GM18867 (cell line): ENCODE results near the gene ADGRA1.

ENCODE experiments used
- ATAC-seq: cut with Tn5 transposase; IDR thresholded peaks from one replicate; pipeline ENCODE4 v1.9.1; 2021; ENCODE audit warnings: mild to moderate bottlenecking, moderate library complexity; ENCODE audit not compliant: unreplicated experiment

ADGRA1 gene

DNA sequence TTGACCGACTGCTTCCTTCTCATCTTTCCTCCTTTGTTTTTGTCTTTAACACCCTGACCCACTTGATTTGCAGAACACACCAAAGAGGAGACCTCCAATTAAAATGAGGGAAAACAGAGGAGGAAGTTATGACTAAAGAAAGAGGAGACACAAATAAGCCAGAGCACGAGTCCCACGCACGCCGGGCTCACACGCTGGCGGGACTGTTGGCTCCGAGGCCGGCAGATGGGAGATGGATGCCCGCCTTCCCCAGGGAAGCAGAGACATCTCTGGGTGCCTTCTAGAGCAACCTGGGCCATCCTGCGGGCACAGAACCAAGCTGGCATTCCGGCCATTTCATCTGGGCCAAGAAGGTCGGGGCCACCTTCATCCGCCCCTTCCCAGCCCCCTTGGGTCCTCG, 5.6 kb downstream of the ADGRA1 start:
- no peak for ATAC-seq

DNA sequence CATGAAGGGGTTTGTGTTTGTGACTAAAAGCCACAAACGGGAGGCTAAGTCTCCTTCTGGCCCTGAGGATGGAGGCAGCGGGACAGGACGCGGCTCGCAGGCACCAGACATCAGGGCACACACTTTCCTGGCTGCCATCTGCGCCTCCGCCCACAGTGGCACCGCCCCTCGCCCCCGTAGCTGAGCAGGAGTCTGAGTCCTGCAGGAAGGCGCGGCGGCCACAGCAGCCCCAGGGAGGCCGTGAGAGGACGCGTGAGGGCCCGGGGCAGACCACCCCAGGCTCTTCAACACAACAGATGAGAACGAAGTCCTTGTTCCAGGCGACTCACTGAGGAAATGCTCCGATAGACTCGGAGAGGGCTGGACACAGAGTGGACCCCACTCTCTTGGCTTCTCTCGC, 6.6 kb downstream of the ADGRA1 start:
- ATAC-seq, result no peak

DNA sequence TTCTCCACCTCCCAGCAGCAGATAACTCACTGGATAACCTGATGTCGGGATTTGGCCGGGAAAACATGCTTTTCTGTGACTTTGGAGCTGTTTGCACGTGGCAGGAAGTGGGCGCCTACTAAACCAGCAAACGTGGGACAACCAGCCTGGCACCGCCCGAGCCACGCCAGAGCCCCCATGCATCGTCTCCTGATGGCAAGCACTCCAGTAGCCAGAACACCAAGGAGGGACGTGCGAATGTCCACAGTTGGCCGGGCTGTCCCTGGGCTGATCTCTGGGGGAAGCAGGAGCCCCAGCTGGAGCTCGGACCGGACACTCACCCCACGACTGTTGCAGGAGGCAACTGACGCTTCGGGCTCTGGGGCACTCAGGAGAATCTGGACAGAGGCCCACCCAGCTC, 7.1 kb downstream of the ADGRA1 start:
- no peak for ATAC-seq

DNA sequence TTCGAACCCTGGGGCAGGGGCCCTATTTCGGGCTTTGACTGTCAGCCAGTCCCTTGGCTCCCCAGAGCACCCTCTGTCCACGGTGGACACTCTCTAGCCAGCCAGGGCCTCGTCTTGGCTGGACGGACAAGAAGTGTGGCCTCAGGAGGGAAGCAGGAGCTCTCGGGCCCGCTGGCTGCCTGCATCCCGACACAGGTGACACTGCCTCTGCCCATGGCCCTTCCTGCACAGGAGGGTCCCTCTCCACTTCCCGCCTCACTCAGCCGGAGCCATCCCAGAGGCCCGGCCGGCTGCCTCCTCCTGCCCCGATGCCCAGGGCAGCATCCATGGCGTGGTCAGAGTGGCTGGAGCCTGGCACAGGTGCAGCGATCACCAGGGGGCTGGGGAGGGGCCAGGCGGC, 7.9 kb downstream of the ADGRA1 start:
- ATAC-seq, result no peak

DNA sequence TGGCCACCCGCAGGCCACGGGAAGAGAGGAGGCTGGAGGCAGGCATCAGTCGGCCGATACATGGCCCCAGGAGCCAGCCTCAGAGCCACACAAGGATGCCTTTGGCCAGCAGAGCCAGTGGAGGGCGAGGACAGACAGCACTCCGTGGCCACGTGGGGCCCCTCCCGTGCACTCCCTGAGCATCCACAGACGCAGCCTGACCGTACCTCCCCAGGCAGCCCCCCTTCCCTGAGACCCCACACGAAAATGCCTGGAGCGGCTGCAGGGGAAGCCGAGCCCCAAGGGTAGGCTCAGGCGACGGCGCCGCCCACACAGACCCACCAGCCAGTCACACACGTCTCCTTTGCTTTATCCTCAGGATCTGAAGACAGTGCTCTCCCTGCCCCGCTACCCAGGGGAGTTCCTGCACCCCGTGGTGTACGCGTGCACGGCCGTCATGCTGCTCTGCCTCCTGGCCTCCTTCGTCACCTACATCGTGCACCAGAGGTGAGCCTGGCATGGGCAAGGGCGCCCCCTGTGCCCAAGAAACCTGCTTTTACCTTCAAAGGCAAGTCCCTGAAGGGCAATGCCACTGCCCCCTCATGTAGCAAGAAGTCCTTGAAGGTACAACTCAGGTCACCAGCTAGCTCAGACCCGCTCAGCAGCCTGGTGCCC, 9.0 kb downstream of the ADGRA1 start:
- ATAC-seq, result no peak

DNA sequence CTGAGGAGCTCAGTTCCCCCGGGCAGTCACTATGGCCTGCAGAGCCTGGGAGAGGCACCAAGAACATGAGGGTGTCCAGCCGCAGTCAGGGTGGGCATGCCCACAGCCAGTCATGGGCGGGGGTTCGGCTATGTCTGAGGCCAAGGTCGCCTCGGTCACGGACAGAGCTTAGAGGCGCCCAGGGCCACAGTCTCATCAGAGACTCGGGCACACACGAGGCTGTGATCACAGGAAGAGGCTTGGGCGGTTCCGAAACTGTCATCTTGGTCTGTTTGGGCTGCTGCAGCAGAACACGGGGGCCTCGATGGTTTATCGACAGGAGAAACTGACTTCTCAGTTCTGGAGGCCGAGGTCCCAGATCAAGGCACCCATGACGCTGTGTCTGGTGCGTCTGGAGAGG, 9.7 kb downstream of the ADGRA1 start:
- no peak for ATAC-seq

DNA sequence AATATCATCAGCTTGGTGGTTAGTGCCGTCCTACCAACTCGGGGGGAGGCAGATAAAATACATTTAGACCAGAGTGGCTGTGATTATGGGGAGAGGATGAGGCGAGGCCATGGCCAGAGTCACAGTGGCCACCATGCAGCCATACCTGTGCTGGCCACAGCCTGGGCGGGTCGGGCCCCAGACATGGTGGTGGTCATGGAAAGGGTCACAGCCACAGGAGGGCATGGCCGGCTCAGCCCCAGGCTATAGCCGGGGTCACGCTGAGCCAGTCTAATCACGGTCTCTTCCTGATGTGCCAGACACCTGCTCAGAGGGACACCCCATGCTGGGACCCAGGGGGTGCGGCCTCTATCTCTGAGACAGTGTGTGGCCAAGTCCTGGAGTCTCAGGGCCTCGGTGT, 10.2 kb downstream of the ADGRA1 start:
- no peak for ATAC-seq

DNA sequence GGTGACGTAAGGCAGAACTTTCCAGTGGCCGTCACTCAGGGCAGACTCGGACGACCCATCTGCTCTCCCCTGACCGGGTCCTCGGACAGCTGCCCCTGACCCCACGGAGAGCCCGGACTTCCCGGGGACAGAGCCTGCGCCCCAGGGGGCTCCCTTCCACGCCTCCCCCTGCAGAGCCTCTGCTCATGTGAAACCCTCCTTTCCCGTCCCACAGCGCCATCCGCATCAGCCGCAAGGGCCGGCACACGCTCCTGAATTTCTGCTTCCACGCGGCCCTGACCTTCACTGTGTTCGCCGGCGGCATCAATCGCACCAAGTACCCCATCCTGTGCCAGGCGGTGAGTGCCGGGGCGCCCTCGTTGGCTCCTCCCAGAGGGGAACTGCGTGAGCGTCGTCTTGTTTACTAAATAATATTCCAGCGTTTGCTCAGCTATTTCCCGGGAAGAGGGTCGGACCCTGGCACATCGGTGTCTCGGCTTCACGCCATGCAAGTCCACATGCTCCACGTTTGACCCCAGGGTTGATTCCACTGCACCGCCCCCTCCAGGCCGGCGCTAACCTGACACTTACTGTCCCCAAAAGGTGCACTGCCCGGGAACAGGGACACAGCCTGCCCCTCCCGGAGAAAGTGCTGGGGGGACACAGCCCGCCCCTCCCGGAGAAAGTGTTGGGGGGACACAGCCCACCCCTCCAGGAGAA, 10.9 kb downstream of the ADGRA1 start:
- no peak for ATAC-seq

DNA sequence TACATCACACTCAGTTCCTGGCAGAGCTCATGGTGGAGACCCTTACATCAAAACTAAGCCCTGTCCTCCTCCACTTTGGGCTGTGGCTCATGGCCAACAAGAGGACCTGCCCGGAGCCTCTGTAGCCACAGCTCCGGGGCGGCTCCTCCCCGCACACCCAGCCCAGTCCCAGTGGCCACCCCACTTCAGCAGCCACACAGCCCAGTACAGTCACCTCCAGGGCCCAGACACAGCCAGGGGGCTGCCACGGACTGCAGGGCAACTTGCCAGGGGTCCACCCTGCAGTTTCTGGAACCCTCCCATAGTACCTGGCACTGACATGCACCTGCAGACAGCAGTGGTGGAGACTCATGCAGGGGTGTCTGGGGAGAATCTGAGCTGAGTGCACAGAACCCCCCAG, 11.8 kb downstream of the ADGRA1 start:
- ATAC-seq, result no peak

DNA sequence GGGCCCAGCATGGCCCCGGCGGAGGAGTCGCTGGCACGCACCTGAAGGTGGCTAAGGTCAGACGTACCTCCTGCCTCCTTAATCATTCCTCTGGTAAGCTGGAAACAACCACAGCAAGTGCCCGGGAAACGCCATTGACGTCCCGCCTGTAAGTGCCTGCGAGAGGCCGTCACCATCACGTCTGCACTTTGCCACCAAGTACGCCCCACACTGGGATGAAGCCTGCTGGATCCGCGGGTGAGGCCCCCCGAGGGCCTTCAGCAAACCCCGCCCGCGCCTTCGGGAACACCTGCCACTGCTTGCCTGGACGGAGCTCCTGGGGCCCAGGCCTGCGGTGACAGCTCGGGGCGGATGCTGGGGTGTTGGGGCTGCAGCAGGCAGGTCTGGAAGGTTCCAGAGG, 12.5 kb downstream of the ADGRA1 start:
- ATAC-seq, result no peak

DNA sequence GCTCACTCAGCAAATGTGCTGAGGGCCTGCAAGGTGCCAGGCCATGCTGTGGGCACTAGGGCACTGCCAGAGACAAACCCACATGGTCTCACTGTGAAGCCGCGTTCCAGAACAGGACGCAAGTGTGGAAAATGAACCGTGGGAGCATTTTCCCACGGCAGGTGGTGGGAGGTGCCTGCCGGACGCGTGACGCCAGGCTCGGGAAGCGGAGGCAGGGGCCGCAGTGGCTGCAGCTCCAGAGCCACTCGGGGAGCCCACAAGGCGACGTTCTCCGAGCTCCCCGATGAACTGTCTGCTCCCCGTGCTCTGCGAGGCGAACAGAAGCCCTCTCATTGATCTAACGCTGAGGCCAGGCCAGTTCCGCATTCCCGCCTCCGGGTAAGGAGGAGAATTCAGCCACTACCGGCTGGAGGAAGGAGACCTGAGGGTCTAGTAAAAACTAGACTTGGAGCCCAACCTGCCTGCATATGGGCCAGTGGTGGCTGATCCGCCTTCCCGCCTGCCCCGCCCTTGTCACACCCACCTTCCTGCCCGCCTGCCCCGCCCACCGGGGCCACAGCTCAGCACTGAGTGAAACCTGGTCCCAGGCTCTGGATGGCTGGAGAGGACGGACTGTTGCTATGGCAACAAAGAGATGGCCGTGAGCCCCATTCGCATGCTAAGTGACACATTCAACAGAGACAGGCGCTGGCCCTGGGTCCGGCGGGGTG, 13.1 kb downstream of the ADGRA1 start:
- ATAC-seq, result no peak

DNA sequence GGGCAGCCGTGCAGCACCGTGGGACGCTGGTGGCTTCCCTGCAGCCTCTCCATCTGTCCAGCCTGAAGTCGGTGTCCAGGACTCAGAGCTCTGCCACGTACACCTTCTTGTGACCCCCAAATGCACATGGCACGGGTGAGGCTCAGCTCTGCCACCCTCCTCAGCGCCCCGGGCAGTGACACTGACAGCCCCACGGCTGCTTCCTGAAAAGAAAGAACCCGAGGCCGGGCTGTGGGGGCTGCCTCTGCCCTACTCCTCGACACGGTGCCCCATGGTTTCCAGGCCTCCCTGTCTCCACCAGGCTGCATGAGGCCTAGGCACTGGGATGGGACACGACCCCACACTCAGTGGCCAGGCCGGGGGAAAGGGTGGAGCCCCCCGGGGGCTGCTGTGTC, 13.7 kb downstream of the ADGRA1 start:
- no peak for ATAC-seq

DNA sequence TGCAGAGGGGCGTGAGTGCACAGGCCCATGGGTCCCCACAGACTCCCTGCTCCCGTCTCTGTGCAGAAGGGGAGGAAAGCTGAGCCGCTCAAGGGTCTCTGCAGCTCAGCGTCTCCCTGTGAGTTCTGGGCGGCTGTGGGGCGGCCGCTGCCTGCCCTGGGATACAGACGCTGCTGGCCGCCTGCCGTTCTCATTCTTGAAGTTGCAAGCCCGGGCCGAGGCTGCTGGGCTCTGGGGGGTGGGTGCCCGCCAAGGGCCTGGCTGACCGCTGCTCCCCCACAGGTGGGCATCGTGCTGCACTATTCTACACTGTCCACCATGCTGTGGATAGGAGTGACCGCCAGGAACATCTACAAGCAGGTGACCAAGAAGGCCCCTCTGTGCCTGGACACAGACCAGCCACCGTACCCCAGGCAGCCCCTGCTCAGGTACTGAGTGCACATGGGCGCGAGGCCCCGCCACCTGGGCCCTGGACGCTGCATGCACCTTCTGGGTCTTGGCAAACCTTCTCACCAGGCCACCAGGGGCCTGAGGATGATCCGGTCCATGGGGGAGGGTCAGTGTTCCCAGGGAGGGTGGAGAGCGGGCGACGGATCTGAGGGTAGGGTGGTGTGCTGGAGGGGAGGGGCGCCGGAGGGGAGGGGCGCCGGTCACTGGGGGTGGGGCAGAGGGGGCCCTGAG, 14.8 kb downstream of the ADGRA1 start:
- no peak for ATAC-seq

DNA sequence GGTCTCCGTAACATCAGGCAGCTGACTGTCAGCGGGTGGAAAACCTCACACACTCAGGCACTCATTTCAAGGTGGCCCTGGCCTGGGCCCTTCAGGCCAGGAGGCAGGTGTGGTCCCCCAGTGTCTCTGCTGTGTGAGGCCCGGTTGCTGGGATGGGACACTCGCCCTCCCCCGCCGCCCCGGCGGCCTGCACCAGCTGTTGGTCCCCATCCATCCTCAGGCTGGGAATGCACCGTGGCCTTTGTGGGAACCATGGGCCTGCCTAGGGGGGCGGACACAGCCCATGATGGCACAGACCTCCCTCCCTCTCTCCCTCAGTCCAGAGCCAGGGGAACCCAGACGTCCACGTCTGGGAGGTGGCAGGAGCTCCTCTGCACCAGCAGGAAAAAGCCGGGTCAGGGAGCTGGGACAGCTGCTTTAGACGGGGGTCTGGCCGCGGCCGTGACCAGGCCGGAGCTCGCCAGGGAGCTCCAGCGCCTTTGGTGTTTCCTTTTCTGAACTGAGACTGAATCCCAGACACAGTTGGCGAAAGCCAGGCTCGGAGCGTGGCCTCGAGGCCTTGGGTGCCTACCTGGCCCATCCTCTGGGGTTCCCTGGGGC, 15.7 kb downstream of the ADGRA1 start:
- no peak for ATAC-seq

DNA sequence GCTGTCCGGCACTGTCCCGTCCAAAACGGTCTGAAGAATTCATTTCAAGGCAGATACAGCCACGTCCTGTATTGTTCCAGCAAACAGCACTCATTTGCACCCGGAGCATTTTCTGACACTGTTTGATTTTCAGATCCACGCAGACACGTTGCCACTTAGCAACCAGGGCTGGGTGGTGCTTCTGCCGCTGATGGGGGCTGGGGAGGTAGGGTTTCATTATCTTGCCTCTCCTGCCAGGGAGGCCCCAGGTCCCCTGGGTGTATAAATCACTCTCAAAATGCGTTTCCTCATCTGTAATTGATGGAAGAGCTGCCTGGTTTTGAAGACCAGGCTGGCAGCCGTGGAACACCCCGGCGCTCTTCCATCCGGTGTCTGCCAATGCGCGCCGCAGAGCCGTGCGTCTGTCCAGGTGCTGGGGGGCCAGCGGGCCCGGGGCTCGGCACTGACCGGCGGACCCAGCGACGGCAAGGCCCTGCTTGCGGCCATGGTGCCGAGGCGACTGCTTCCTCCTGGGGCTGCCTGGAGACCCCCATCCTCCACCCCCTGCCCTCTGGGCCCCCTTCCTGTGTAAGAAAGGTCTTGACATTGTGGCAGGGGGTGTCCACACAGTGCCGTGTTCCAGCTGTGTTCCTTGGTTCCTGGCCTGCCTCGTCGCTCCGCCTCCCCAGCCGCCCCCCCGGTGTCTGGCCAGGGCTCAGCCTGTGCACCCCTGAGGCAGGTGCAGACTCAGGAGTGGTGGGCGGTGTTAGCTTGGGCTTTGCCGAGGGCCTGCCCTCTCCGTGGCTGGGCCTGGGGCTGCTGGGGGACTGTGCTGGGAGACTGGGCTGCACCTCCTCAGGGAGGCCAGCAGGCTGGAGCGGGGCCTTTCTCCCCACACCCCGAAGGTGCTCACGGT, 16.6 kb downstream of the ADGRA1 start:
- ATAC-seq, result no peak

DNA sequence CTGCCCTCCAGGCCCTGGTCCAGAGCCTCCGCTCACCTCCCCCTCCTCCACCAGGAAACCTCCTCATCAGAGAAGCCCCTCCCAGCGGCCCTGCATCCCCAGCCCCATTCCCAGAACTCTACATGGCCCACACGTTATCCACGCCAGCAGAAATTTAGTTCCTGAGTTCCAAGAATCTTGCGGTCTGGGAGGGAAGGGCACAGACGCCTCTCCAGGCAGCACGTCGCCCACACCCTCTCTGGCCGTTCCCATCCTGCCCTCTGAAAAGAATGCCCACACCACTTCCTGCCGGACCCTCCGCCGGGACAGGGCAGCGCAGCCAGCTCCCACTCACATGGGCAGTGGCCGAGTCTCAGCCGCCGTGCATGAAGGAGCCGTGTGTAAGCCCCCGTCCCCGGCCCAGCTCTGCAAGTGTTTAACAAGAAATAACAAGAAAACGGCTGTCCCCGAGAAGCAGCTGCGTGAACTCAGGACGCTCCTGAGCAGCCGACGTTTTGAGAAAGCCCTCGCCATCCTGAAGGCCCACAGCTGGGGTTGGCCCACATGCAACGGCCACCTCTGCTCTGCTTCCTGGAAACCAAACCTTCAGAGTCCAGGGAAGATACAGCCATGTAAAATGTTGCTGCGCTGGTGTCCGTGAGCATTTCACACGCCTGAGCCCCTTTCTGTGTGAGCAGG, 17.4 kb downstream of the ADGRA1 start:
- no peak for ATAC-seq

DNA sequence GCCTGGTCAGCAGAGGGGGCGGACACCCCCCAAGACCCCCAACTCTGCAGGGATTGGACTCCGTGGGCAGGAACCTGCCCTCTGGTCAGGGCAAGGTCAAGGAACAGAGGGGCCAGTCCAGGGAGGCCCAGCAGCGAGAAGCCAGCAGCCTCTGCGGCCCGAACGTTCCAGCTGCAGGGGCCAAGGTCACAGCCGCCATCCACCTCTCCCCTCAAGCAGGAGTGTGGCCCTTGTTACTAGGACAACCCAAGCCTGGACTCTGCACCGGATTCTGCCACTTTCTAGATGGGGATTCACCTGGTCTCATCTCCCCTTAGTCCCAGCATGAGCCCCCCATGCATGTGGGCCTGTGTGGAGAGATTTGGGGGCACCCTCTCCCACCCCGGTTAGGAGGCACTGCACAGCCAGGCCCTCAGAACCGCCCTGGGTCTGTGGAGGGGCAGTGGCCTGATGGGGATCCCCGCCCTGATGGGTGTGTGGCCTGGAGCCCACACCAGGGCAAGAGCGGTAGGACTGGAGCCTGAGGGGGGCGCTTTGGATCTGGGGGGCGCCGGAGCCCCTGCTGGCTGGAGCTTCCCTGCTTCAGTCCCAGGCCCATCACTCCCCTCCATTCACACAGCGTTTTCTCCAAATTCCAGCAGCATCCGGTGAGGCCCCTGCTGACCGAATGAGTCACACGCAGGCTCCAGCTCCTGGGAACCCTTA, 18.1 kb downstream of the ADGRA1 start:
- no peak for ATAC-seq

DNA sequence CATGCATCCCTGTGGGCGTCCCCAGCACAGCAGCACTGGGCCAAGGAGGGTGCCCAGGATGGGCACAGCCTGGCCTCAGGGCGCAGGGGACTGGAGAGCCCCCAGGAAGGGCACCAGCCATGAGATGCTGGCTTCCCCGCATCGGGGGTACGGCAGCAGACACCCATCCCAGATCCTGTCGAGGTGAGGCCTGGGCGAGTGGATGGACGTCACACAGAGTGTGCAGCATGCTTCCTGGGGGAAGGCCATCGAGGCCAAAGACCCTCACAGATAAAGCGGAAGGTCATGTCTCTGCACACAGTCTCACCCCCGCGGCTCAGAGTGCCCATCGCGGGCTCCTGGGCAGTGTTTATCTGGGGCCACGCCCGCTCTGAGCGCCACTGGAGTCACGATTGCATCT, 18.8 kb downstream of the ADGRA1 start:
- ATAC-seq, result no peak

DNA sequence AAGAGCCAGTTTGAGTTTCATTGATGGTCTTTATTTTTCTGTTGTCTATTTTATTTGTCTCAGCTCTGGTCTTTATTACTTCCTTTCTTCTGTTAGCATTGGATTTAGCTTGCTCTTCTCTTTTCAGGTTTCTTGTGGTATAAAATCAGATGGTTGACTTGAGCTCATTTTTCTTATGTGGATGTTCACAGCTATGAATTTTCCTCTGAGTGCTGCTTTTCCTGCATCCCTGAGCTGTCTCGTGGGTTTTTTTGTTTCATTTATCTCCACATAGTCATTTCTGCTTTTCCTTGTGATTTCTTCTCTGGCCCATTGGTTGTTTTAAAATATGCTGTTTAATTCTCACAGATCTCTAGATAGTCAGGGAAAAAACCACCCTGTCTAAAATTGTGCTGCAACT, 19.7 kb downstream of the ADGRA1 start:
- ATAC-seq, result no peak
